GM10248 (cell line): ENCODE data around the gene SLC6A18.

Source experiments
- CTCF ChIA-PET: fragments of 300-600 bp; sonication (Branson Sonifier 250); formaldehyde crosslinking; extraction: SDS; loops from one replicate; lab custom pipeline; 2021; ENCODE audit warnings: antibody characterized with exemption; lab: Yijun Ruan, JAX
- POLR2A ChIA-PET: fragments of 350-650 bp; sonication (Branson Sonifier 250); formaldehyde crosslinking; extraction: SDS; loops from one replicate; lab custom pipeline; 2020; ENCODE audit warnings: antibody characterized with exemption; lab: Yijun Ruan, JAX
- DNase-seq: peaks from one replicate; pipeline ENCODE4 v3.0.0; 2012; ENCODE audit errors: extremely low spot score
- TF ChIP-seq, protein P1 (sequence below): IDR thresholded peaks from 2 replicates; pipeline ENCODE4 v1.5.1; 2012; ENCODE audit warnings: mild to moderate bottlenecking, low read depth; ENCODE audit errors: extremely low read depth, missing control alignments, control extremely low read depth

SLC6A18 gene

DNA sequence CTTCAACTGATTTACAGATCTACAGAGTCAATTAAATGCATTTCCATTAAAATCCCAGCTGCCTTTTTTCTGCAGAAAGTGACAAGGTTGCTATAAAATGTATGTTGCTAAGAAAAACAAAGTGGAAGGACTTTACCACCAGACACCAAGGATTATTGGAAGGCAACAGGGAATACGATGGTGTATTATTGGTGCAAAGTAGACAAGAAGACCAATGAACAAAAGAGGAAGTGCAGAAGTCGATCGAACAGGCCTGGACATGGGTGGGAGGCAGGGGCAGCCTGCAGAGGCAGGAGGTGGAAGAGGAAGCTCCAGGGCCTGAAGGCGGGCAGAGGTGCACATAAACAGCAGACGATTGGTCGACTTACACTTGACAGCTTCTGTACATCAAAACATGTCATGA, 34.3 kb upstream of the SLC6A18 start:
- CTCF ChIA-PET = interaction anchor here (1.0 kb wide), 1 partner anchor 23 kb away, joined by 4 read pairs; no protein-coding TSS in a partner anchor
- no peak for DNase-seq

DNA sequence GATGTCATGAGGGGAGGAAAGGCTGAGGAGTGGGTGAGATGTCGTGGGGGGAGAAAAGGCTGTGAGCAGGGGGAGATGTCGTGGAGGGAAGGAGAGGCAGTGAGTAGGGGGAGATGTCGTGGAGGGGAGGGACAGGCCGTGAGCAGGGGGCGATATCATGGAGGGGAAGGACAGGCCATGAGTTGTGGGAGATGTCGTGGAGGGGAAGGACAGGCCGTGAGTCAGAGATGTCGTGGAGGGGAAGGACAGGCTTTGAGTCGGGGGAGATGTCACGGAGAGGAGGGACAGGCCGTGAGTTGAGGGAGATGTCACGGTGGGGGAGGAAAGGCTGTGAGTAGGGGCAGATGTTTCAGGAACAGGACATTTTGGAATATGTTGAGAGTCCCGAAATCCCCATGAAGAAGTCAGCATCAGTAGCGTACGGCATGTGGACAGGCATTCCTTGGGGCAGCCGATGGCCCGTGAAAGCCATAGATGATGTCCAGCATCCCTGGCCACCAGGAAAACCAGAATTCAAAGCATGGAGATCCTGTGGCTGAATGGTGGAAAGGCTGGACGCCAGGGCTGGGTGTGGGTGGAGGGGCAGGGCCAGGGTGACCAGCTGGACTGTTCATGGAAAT, 32.1 kb upstream of the SLC6A18 start:
- DNase-seq = no peak
- CTCF ChIA-PET = no interaction called here
- POLR2A ChIA-PET = no interaction called here
- TF ChIP-seq, protein P1, sequence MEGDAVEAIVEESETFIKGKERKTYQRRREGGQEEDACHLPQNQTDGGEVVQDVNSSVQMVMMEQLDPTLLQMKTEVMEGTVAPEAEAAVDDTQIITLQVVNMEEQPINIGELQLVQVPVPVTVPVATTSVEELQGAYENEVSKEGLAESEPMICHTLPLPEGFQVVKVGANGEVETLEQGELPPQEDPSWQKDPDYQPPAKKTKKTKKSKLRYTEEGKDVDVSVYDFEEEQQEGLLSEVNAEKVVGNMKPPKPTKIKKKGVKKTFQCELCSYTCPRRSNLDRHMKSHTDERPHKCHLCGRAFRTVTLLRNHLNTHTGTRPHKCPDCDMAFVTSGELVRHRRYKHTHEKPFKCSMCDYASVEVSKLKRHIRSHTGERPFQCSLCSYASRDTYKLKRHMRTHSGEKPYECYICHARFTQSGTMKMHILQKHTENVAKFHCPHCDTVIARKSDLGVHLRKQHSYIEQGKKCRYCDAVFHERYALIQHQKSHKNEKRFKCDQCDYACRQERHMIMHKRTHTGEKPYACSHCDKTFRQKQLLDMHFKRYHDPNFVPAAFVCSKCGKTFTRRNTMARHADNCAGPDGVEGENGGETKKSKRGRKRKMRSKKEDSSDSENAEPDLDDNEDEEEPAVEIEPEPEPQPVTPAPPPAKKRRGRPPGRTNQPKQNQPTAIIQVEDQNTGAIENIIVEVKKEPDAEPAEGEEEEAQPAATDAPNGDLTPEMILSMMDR = no peak

More for the DNA sequence above, 34.3 kb upstream of the SLC6A18 start:
- POLR2A ChIA-PET = no interaction called here
- TF ChIP-seq, protein P1 = no peak

DNA sequence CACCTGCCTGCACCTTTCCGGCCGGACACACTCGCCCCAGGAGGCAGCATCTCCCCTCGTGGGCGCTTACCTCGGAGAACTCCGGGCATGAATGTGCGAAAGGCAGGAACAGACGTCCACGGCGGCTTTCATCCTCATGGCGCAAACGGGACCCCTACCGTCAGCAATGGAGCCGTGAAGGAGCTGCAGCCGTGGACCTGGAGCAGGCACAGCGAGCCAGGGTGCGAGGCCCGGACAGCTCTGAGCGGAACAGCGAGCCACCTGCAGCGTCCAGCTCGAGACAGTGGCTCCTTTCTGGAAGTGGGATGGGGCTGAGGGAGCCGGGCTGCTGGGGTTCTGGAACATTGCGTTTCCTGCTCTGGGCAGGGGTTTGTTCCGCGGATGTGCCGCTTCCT, 31.6 kb upstream of the SLC6A18 start:
- POLR2A ChIA-PET = no interaction called here
- CTCF ChIA-PET = no interaction called here

DNA sequence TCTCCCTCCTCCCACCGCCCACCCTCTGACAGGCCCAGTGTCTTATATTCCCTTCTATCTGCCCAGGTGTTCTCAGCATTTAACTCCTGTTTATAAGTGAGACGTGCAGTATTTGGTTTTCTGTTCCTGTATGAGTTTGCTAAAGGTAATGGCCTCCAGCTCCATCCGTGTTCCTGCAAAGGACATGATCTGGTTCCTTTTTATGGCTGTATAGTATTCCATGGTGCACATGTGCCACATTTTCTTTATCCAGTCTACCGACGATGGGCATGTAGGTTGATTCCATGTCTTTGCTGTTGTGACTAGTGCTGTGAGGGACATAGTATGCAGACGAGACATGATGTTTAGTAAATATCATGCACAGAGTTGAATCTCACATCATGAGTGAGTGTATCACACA, 30.8 kb upstream of the SLC6A18 start:
- ChIA-PET CTCF (no interaction called here), POLR2A (no interaction called here)
- TF ChIP-seq, protein P1 = no peak
- DNase-seq = no peak

More for the DNA sequence above, 31.6 kb upstream of the SLC6A18 start:
- TF ChIP-seq, protein P1 = no peak
- no peak for DNase-seq

DNA sequence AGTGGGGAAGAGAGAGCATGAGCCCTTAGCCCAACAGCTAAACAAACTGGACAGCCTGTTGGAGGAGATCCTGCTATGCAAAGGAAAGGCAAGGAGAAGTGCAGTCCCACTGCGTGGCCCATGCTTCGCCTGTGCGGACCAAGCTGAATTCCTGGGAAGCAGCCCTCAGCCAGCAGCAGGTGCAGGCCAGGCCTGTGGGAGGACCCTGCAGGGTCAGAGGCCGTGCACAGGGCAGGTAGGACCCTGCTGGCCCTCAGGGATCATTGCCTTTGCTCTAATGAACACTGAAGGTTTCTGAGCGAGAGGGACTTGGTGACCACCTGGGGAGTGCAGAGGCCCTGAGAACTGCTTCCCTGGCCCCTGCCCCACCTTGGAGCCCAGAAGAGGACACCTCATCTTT, 29.7 kb upstream of the SLC6A18 start:
- no peak for DNase-seq
- TF ChIP-seq, protein P1 = no peak
- POLR2A ChIA-PET = no interaction called here
- CTCF ChIA-PET = interaction anchor here (1.1 to 1.5 kb wide), 2 partner anchors 21 to 27 kb away, joined by 3 to 4 read pairs; no protein-coding TSS in a partner anchor

DNA sequence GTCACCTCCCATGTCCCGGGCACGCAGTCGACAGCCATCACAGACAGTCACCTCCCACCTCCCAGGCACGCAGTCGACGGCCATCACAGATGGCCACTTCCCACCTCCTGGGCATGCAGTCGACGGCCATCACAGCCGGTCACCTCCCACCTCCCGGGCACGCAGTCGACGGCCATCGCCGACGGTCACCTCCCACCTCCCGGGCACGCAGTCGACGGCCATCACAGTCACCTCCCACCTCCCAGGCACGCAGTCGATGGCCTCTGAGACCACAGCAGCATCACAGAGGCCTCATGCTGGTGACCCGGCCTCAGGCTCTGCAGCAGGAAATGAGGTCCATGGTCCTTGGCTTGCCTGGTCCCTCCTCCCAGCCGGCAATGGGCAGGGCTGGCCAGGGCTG, 29.3 kb upstream of the SLC6A18 start:
- POLR2A ChIA-PET = no interaction called here
- DNase-seq = no peak
- CTCF ChIA-PET = interaction anchor here (1.1 to 1.5 kb wide), 2 partner anchors 22 to 28 kb away, joined by 3 to 4 read pairs; no protein-coding TSS in a partner anchor
- TF ChIP-seq, protein P1 = no peak
